Measurements from ENCODE around the gene PTH1R. TPM values are rescaled to one million over a fixed set of nuclear protein-coding genes. Genes with fewer than 3 reads are reported as not detected.

The PTH1R gene
- polyA plus RNA-seq, 3 donors = 144 to 185 (median 179) TPM

DNA sequence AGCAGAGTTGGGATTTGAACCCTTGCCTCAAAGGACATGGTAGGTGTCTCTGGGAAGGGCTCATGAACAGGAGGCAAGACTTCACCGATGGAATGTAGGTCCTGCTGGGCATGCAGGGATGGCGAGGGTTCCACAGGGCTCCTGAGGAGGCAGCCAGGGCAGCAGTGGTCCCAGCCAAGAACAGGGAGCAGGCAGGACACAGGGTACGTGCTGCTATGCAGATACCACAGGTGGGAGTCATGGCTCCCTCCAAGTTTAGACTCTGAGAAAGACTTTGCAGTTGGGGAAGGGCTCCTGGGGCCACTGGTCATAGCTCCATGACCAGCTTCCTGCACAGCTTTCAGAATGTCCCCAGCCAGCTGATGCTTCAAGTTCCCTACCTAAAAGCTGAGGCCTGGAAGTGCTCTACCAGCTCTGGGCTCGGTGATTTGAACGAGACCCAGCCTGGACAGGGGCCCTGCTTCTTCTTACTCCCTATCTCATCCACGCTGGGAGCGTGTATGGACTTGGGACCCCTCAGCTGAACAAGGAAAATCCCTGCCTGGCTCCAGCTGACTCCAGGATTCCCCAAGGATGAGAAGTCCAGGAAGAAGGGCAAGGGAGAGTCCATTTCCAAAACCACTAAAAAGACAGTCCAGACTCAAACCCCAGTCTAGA is 15.0 kb upstream of the PTH1R start:
- DNase-seq (ENCODE audit: low read depth in 3 of 3, low spot score in 2 of 3) = no peak

DNA sequence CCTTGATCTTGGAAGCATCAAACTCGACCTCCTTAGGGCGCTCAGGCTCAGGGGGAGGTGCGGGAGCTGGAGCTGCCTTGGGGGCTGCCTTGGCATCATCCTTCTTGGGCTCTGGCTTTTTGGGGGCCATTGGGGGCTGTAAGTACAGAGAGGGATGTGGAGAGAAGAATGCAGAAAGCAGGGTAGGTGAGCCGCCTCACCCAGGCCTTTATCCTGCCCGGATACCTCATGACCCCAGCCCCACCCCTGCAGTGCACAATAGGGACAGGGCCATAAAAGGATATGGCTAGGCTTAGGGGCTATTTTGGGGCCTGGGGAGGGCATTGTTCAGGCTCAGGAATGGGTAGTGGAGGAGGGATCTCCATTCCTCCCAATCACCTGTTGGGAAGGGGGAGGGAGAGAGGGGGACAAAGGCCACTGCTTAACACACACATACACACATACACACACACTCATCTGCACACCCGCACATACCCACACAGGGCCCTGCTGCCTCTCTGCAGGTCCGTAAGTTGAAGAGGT is 14.2 kb upstream of the PTH1R start, which contains the start of gene MYL3:
MYL3 (minus strand) TSS at position 184 of the 522 bp plus-strand sequence; CDS start at position 130, 54 bp downstream.
- no peak for DNase-seq (ENCODE audit: low read depth in 3 of 3, low spot score in 2 of 3)

GRCh38 chr3:46864061-46864881 is 13.2 kb upstream of the PTH1R start:
- no peak for DNase-seq (ENCODE audit: low read depth in 3 of 3, low spot score in 2 of 3)

GRCh38 chr3:46865031-46865507 is 12.5 kb upstream of the PTH1R start:
- DNase-seq (ENCODE audit: low read depth in 3 of 3, low spot score in 2 of 3) = no peak

GRCh38 chr3:46865546-46865945 is 12.0 kb upstream of the PTH1R start:
- no peak for DNase-seq (ENCODE audit: low read depth in 3 of 3, low spot score in 2 of 3)

- DNase-seq (ENCODE audit: low read depth in 3 of 3, low spot score in 2 of 3) = no peak
Observed at GRCh38 chr3:46866032-46866595, 11.4 kb upstream of the PTH1R start.

DNA sequence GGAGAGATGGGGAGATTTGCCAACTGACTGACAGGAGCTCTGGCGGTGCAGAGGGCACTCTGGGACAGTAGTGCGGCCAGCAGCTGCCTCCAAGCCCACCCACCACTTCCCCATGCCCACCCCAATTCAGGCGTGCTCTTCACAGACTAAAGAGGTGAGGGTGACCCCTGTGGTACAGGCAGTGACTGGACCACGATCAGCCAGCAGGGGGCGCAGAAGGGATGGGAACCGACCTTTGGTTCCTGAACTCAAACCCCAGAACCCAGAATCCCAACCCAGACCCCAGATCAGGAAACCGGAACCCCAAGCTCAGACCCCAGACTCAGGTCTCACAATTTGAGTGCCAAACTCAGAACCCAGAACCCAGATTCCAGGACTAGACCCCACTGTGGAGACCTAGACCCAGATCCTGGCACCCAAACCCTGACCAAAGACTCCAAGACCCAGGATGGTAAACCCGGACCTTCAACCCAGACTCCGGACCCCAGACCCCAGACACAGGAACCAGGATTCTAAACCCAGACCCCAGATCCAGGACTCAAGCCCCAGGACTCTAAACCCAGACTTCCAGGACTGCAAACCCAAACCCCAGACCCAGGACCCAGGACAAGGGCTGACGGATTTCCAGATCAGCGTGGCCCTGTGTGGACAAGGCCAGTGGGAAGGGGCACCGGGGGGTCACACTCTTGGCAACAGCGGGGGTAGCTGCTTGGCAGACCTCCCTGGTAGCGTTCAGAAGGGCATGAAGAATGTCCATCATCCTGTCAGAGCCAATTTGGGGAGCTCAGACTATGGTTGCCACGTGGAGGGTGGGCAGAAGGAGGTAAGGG is 10.6 kb upstream of the PTH1R start:
- DNase-seq (ENCODE audit: low read depth in 3 of 3, low spot score in 2 of 3) = no peak

DNA sequence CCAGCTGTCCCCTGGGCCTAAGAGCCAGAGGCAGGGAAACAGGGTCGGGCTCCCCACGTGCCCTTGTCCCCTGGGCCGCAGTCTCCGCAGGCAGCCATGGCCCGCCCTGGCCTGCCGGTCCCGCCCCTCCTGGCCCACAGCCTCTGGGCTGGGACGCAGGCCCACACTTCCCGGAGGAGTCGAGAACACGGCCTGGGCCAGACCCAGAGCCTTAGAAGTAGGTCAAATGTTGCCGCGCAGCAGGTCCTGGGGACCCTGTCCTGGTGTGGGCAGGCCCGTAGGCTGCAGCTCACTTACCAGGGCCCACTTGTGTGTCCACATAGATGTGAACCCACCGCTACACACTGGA is 10.0 kb upstream of the PTH1R start:
- DNase-seq (ENCODE audit: low read depth in 3 of 3, low spot score in 2 of 3) = no peak

GRCh38 chr3:46868287-46868686 is 9.2 kb upstream of the PTH1R start:
- DNase-seq (ENCODE audit: low read depth in 3 of 3, low spot score in 2 of 3) = no peak

GRCh38 chr3:46868948-46869347 is 8.6 kb upstream of the PTH1R start:
- DNase-seq (ENCODE audit: low read depth in 3 of 3, low spot score in 2 of 3) = no peak

DNA sequence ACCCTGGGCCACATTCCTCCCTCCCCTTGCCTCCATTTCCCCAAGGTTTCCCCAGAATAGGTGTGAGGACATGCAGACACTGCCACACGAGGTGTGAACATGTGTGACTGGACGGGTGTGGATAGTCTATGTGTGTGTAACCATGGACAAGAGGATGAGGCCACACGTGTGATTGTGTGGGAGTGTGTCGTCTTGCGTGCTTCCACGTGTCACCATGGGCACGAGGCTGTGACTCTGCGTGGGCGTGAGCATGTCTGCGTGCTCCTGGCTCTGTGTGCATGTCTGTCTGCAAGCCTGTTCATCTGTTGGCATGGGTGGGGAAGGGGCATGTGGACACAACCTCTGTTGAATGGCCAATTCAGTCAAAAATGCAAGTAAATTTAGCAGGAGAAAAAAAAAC is 8.1 kb upstream of the PTH1R start:
- DNase-seq (ENCODE audit: low read depth in 3 of 3, low spot score in 2 of 3) = no peak

- DNase-seq (ENCODE audit: low read depth in 3 of 3, low spot score in 2 of 3) = no peak
Observed at GRCh38 chr3:46870651-46871050, 6.9 kb upstream of the PTH1R start.

GRCh38 chr3:46871222-46871621 is 6.3 kb upstream of the PTH1R start:
- DNase-seq (ENCODE audit: low read depth in 3 of 3, low spot score in 2 of 3) = no peak

GRCh38 chr3:46873521-46873920 is 4.0 kb upstream of the PTH1R start:
- DNase-seq (ENCODE audit: low read depth in 3 of 3, low spot score in 2 of 3) = no peak

DNA sequence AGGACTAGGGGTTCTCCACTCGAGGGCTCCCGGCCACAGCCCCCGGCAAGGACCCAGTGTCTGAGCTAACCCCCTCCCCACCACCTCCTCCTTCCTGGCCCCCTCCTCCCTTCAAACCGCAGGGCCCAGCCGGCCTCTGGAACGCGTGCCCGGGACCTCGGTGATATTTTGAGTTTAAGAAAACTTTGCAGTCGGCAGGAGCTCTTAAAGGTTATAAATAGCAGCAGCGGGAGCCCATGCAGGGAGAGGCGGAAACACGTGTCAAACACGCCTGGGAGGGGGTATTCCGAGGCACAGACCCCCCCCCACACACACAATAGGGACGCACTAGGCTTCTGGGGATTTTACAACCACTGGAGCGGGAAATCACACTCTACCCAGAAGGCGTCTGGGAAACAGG is 3.1 kb upstream of the PTH1R start:
- no peak for DNase-seq (ENCODE audit: low read depth in 3 of 3, low spot score in 2 of 3)

- no peak for DNase-seq (ENCODE audit: low read depth in 3 of 3, low spot score in 2 of 3)
Observed at GRCh38 chr3:46875560-46875959, 2.0 kb upstream of the PTH1R start.

GRCh38 chr3:46876313-46877300 is 914 bp upstream of the PTH1R start:
- no peak for DNase-seq (ENCODE audit: low read depth in 3 of 3, low spot score in 2 of 3)

DNA sequence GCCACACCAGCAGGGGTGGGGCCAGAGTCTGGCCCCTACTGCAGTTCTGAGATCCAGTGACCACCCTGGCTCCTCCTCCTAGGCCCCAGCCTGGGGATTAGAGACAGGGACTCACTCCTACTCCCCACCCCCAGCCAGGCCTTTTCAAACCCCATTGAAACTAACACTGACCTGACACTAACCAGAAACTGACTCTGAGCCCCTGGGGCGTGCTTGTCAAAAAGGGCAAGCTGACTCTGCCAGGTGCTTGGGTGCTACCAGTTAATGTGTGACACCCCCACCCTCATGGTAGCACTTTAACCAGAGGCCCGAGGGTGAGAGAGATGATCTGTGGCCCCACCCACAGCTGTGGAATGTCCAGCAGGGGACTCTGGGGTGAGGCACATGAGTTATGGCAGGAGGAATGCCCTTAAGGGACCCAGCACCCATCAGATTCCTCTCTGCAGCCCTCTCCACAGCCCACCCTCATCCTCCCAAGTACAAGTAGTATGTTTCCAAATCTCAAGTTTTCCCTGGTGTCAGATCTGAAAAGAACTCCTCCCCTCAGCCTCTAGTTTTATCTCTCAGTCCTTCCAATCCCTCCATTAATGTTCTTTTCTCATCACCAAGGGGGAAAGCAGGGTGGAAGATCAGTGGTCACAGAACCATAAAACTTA is 1.4 kb downstream of the PTH1R start:
- no peak for DNase-seq (ENCODE audit: low read depth in 3 of 3, low spot score in 2 of 3)
